H9 (cell line): ENCODE data around the gene SAMHD1. TPM values are rescaled to one million over a fixed set of nuclear protein-coding genes. Genes with fewer than 3 reads are reported as not detected.

Experiments used
- DNase-seq: peaks from one replicate; pipeline ENCODE4 v3.0.0-alpha.2; 2017
- H2AFZ ChIP-seq: one replicate; pipeline ENCODE4 v1.6.1; 2013; ENCODE audit warnings: mild to moderate bottlenecking, low read length, control low read depth, moderate library complexity
- H2AK5ac ChIP-seq: 2 replicates; pipeline ENCODE4 v1.6.1; 2013; ENCODE audit warnings: low read length, control low read depth, mixed read lengths; ENCODE audit not compliant: insufficient read length
- H2BK120ac ChIP-seq: one replicate; pipeline ENCODE4 v1.6.1; 2013; ENCODE audit warnings: low read depth, mild to moderate bottlenecking, low read length, control low read depth, inconsistent platforms; ENCODE audit not compliant: poor library complexity, severe bottlenecking
- H2BK12ac ChIP-seq: 2 replicates; pipeline ENCODE4 v1.6.1; 2013; ENCODE audit warnings: low read length, control low read depth, mixed read lengths, low read depth; ENCODE audit not compliant: insufficient read length
- H2BK15ac ChIP-seq: 2 replicates; pipeline ENCODE4 v1.6.1; 2013; ENCODE audit warnings: low read depth, low read length, control low read depth
- H2BK20ac ChIP-seq: one replicate; pipeline ENCODE4 v1.6.1; 2013; ENCODE audit warnings: low read depth, mild to moderate bottlenecking, low read length, control low read depth, inconsistent platforms; ENCODE audit not compliant: poor library complexity, severe bottlenecking
- H2BK5ac ChIP-seq: 2 replicates; pipeline ENCODE4 v1.6.1; 2013; ENCODE audit warnings: low read length, control low read depth, mixed read lengths; ENCODE audit not compliant: insufficient read length
- H3K14ac ChIP-seq: 2 replicates; pipeline ENCODE4 v1.6.1; 2013; ENCODE audit warnings: low read length, control low read depth; ENCODE audit not compliant: insufficient read depth
- H3K18ac ChIP-seq: 2 replicates; pipeline ENCODE4 v1.6.1; 2013; ENCODE audit warnings: low read depth, mild to moderate bottlenecking, mixed read lengths, low read length, control low read depth; ENCODE audit not compliant: insufficient read length
- H3K23ac ChIP-seq: 2 replicates; pipeline ENCODE4 v1.6.1; 2013; ENCODE audit warnings: low read length, control low read depth, mixed read lengths, low read depth; ENCODE audit not compliant: insufficient read length
- H3K23me2 ChIP-seq: 2 replicates; pipeline ENCODE4 v1.6.1; 2013; ENCODE audit warnings: low read depth, mild to moderate bottlenecking, mixed read lengths, low read length, control low read depth; ENCODE audit not compliant: insufficient read length, poor library complexity, severe bottlenecking
- H3K27ac ChIP-seq: 2 replicates; pipeline ENCODE4 v1.5.1; 2013; ENCODE audit warnings: low read length, control low read depth, mixed read lengths, low read depth; ENCODE audit not compliant: insufficient read length
- H3K27me3 ChIP-seq: 2 replicates; pipeline ENCODE4 v1.6.1; 2013; ENCODE audit warnings: low read length, control low read depth, inconsistent platforms; ENCODE audit not compliant: insufficient read depth
- H3K4ac ChIP-seq: 2 replicates; pipeline ENCODE4 v1.6.1; 2013; ENCODE audit warnings: low read depth, mild to moderate bottlenecking, control low read depth, inconsistent platforms, low read length, moderate library complexity
- H3K4me1 ChIP-seq: 2 replicates; pipeline ENCODE4 v1.6.1; 2013; ENCODE audit warnings: low read length, control low read depth, inconsistent platforms; ENCODE audit not compliant: insufficient read depth
- H3K4me2 ChIP-seq: 2 replicates; pipeline ENCODE4 v1.6.1; 2013; ENCODE audit warnings: low read length, control low read depth, mixed read lengths; ENCODE audit not compliant: insufficient read length, insufficient read depth
- H3K56ac ChIP-seq: 2 replicates; pipeline ENCODE4 v1.6.1; 2013; ENCODE audit warnings: low read depth, mild to moderate bottlenecking, mixed read lengths, low read length, control low read depth; ENCODE audit not compliant: insufficient read length
- H3K79me1 ChIP-seq: 2 replicates; pipeline ENCODE4 v1.6.1; 2013; ENCODE audit warnings: low read depth, mild to moderate bottlenecking, moderate library complexity, low read length, control low read depth, inconsistent platforms; ENCODE audit not compliant: insufficient read depth, poor library complexity, severe bottlenecking
- H3K79me2 ChIP-seq: 2 replicates; pipeline ENCODE4 v1.6.1; 2013; ENCODE audit warnings: low read length, control low read depth, inconsistent platforms; ENCODE audit not compliant: insufficient read depth
- H3K9ac ChIP-seq: 2 replicates; pipeline ENCODE4 v1.6.1; 2013; ENCODE audit warnings: low read length, control low read depth, mixed read lengths; ENCODE audit not compliant: insufficient read length; ENCODE audit errors: extremely low read depth
- H3K9me3 ChIP-seq: one replicate; pipeline ENCODE4 v1.6.1; 2013; ENCODE audit warnings: low read depth, low read length, inconsistent platforms; ENCODE audit not compliant: control insufficient read depth
- H3T11ph ChIP-seq: one replicate; pipeline ENCODE4 v1.6.1; 2013; ENCODE audit warnings: mild to moderate bottlenecking, low read length, control low read depth, inconsistent platforms
- H4K20me1 ChIP-seq: one replicate; pipeline ENCODE4 v1.6.1; 2013; ENCODE audit not compliant: control insufficient read depth, insufficient read length, insufficient read depth
- H4K5ac ChIP-seq: 2 replicates; pipeline ENCODE4 v1.6.1; 2013; ENCODE audit warnings: low read depth, mild to moderate bottlenecking, mixed read lengths, low read length, control low read depth; ENCODE audit not compliant: insufficient read length
- H4K8ac ChIP-seq: replicated peaks from 2 replicates; pipeline ENCODE4 v1.6.1; 2013; ENCODE audit warnings: low read length, control low read depth, mixed read lengths, low read depth; ENCODE audit not compliant: insufficient read length
- H4K91ac ChIP-seq: 2 replicates; pipeline ENCODE4 v1.6.1; 2013; ENCODE audit warnings: low read depth, mild to moderate bottlenecking, moderate library complexity, mixed read lengths, low read length, control low read depth; ENCODE audit not compliant: insufficient read length
- H3K27ac Mint-ChIP-seq, 3 experiments: 2 replicates in 2 of 3; 3 replicates in 1 of 3; pipeline ENCODE4 v1.8.0; 2020 to 2021; ENCODE audit warnings: mixed read lengths in 3 of 3, mild to moderate bottlenecking in 1 of 3, moderate library complexity in 1 of 3
- H3K27me3 Mint-ChIP-seq: 2 replicates; pipeline ENCODE4 v1.8.0; 2021; ENCODE audit warnings: low read depth, mild to moderate bottlenecking, moderate library complexity, mixed read lengths
- H3K36me3 Mint-ChIP-seq, 3 experiments: 2 replicates in 2 of 3; 3 replicates in 1 of 3; pipeline ENCODE4 v1.8.0; 2020 to 2021; ENCODE audit warnings: low read depth in 3 of 3, mixed read lengths in 3 of 3; ENCODE audit not compliant: insufficient read depth in 1 of 3
- H3K4me1 Mint-ChIP-seq, 2 experiments: 2 replicates each; pipeline ENCODE4 v1.8.0; 2020; ENCODE audit warnings: mixed read lengths in 2 of 2
- H3K4me3 Mint-ChIP-seq, 2 experiments: 2 replicates in 1 of 2; 3 replicates in 1 of 2; pipeline ENCODE4 v1.8.0; 2020 to 2021; ENCODE audit warnings: mild to moderate bottlenecking in 2 of 2, mixed read lengths in 2 of 2, moderate library complexity in 1 of 2
- H3K9me3 Mint-ChIP-seq, 2 experiments: 2 replicates in 1 of 2; 3 replicates in 1 of 2; pipeline ENCODE4 v1.8.0; 2020; ENCODE audit warnings: mild to moderate bottlenecking in 2 of 2, mixed read lengths in 2 of 2, moderate library complexity in 1 of 2
- WGBS: extraction: QIAGEN DNeasy Blood & Tissue Kit; methylation state at CpG from one replicate; pipeline ENCODE4 v1.1.7; 2013; ENCODE audit warnings: missing lambda C conversion rate, low lambda C conversion rate, mixed read lengths; ENCODE audit not compliant: insufficient read length; ENCODE audit errors: extremely low coverage; 5-methylcytosine and 5-hydroxymethylcytosine counted together
- total RNA-seq: library from RNA; stranded (reverse); gene quantifications from 2 replicates; pipeline ENCODE4 v1.2.1, GENCODE V29; 2021
- TF ChIP-seq, protein P1 (sequence below): fragments of 200-600 bp; sonication (generic); conservative IDR thresholded peaks from 3 replicates; pipeline ENCODE4 v1.8.0; 2021; ENCODE audit warnings: antibody characterized with exemption, mild to moderate bottlenecking

The SAMHD1 gene
- total RNA-seq, 1 experiment from 2014 or later = 53.1 TPM

DNA sequence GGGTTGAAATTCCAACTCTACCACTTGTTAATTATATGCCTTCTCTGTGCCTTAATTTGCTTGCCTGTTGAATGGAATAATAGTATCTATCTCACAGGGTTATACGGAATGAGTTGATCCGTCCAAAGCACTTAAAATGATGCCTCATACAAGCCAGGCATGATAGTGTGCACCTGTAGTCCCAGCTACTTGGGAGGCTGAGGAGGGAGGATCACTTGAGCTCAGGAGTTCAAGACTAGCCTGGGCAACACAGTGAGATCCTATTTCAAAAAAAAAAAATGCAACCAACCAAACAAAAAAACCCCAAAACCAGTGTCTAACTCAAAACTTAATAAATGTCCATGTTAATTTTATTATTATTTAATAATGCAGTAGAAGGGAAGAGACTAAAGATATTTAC, 35.3 kb downstream of the SAMHD1 start:
- no peak overlapping the region for H4K5ac ChIP-seq

More for the DNA sequence above, 35.3 kb downstream of the SAMHD1 start:
- no peak for DNase-seq
- H2BK15ac ChIP-seq = no peak overlapping the region
- no peak overlapping the region for H2AFZ ChIP-seq
- no peak overlapping the region for H3K4ac ChIP-seq
- H3K9me3 ChIP-seq = no peaks in the 10 kb centered on the region
- no peak overlapping the region for H4K91ac ChIP-seq
- no peak overlapping the region for H3K14ac ChIP-seq
- no peak overlapping the region for H3K56ac ChIP-seq
- no peak overlapping the region for H3K18ac ChIP-seq
- H2AK5ac ChIP-seq = no peak overlapping the region
- H3K4me1 Mint-ChIP-seq = peaks cover 13 to 14% of the 10 kb centered on the region in 2 experiments
- no peak overlapping the region for H2BK12ac ChIP-seq
- H2BK120ac ChIP-seq = no peak overlapping the region
- H3K27me3 ChIP-seq = no peaks in the 10 kb centered on the region
- H3K36me3 Mint-ChIP-seq = peaks cover 0 to 35% (median 25%) of the 10 kb centered on the region in 3 experiments; a peak in 6 of 7 replicates
- TF ChIP-seq, protein P1, sequence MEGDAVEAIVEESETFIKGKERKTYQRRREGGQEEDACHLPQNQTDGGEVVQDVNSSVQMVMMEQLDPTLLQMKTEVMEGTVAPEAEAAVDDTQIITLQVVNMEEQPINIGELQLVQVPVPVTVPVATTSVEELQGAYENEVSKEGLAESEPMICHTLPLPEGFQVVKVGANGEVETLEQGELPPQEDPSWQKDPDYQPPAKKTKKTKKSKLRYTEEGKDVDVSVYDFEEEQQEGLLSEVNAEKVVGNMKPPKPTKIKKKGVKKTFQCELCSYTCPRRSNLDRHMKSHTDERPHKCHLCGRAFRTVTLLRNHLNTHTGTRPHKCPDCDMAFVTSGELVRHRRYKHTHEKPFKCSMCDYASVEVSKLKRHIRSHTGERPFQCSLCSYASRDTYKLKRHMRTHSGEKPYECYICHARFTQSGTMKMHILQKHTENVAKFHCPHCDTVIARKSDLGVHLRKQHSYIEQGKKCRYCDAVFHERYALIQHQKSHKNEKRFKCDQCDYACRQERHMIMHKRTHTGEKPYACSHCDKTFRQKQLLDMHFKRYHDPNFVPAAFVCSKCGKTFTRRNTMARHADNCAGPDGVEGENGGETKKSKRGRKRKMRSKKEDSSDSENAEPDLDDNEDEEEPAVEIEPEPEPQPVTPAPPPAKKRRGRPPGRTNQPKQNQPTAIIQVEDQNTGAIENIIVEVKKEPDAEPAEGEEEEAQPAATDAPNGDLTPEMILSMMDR = no peak
- no peak overlapping the region for H3T11ph ChIP-seq
- no peak overlapping the region for H3K9ac ChIP-seq
- no peak overlapping the region for H3K4me2 ChIP-seq
- no peak overlapping the region; a peak in 1 of 7 replicates for H3K27ac Mint-ChIP-seq
- H3K23ac ChIP-seq = no peak overlapping the region
- no peaks in the 10 kb centered on the region for H3K79me2 ChIP-seq
- H2BK20ac ChIP-seq = no peak overlapping the region
- H3K27me3 Mint-ChIP-seq = no peaks in the 10 kb centered on the region
- H4K8ac ChIP-seq = no peak overlapping the region
- H3K4me1 ChIP-seq = no peaks in the 10 kb centered on the region
- H3K79me1 ChIP-seq = no peaks in the 10 kb centered on the region
- no CpG with 5 or more reads among the region's 2 CpGs for WGBS
- H3K9me3 Mint-ChIP-seq = no peaks in the 10 kb centered on the region
- no peak overlapping the region for H3K27ac ChIP-seq
- no peak overlapping the region for H3K4me3 Mint-ChIP-seq
- no peaks in the 10 kb centered on the region for H4K20me1 ChIP-seq
- no peaks in the 10 kb centered on the region for H3K23me2 ChIP-seq
- H2BK5ac ChIP-seq = no peak overlapping the region
